Testis (tissue), 3 donors: ENCODE results near the gene PAK1. TPM values are rescaled to one million over a fixed set of nuclear protein-coding genes. Genes with fewer than 3 reads are reported as not detected.
"Not testable (repeated sequence)": the region's sequence is repeated elsewhere in the genome, so short reads cannot be mapped to it uniquely, and the experiment has no call there.

Source experiments
- DNase-seq: peaks from one replicate; pipeline ENCODE4 v3.0.0-alpha.2; 2019
- H3K27ac ChIP-seq, 2 donors: fragments of 200-600 bp; sonication (generic); one replicate each; pipeline ENCODE4 v1.5.1; 2019
- H3K27me3 ChIP-seq: fragments of 200-600 bp; sonication (generic); one replicate; pipeline ENCODE4 v1.5.1; 2019
- H3K36me3 ChIP-seq: fragments of 200-600 bp; sonication (generic); one replicate; pipeline ENCODE4 v1.5.1; 2017; ENCODE audit warnings: low read depth; ENCODE audit errors: missing control alignments
- H3K4me1 ChIP-seq: fragments of 200-600 bp; sonication (generic); one replicate; pipeline ENCODE4 v1.5.1; 2019
- H3K4me3 ChIP-seq, 2 donors: fragments of 200-600 bp; sonication (generic); one replicate each; pipeline ENCODE4 v1.5.1; 2017 to 2019
- H3K9me3 ChIP-seq: fragments of 200-600 bp; sonication (generic); one replicate; pipeline ENCODE4 v1.5.1; 2017
- POLR2A ChIP-seq: fragments of 450-650 bp; IDR thresholded peaks from one replicate; pipeline ENCODE4 v1.6.1; 2017; ENCODE audit warnings: antibody characterized with exemption, mild to moderate bottlenecking, moderate library complexity
- WGBS, 2 donors: methylation state at CpG; one replicate each; pipeline ENCODE4 v1.1.5; 2018; 5-methylcytosine and 5-hydroxymethylcytosine counted together
- intact Hi-C: fragments of 100-400 bp; cut with DNase I; formaldehyde crosslinking; loops from one replicate; pipeline ENCODE4 v1.15.1; 2023; ENCODE audit warnings: low total_unique reads
- polyA plus RNA-seq: library from polyadenylated mRNA; stranded (reverse); fragments of 350-450 nt; fragmentation: Illumina TruSeq; extraction: RNeasy Lipid Tissue Mini Kit (QIAGEN cat#74804); gene quantifications from one replicate; pipeline ENCODE4 v1.2.3, GENCODE V29; 2014; ENCODE audit warnings: low read depth, low replicate concordance; ENCODE audit not compliant: insufficient read depth
- total RNA-seq, 2 donors: library from RNA; depleted of rRNA; stranded (reverse); fragments of >200 nt; gene quantifications; one replicate each; pipeline ENCODE4 v1.2.3, GENCODE V29; 2016
- TF ChIP-seq, protein P1 (sequence below), 3 experiments: fragments of 450-650 bp in 2 of 3; fragments of 200-600 bp in 1 of 3; sonication (generic) in 1 of 3; IDR thresholded peaks; one replicate each; pipeline ENCODE4 v1.5.1; 2016 to 2019; ENCODE audit warnings: antibody characterized with exemption in 3 of 3, mild to moderate bottlenecking in 2 of 3, moderate library complexity in 1 of 3

Gene PAK1
- total and polyA plus RNA-seq, 3 donors from 2014 or later: 60.1 to 80.9 (median 63.2) TPM

- Histone ChIP-seq H3K4me1 (no peaks in the 10 kb centered on the region), H3K9me3 (no peaks in the 10 kb centered on the region), H3K27ac (no peak overlapping the region), H3K36me3 (no peaks in the 10 kb centered on the region), H3K4me3 (peak overlapping the region in 1 of 2 donors; percentile 51), H3K27me3 (no peaks in the 10 kb centered on the region)
- intact Hi-C loops: no loop called here
- TF ChIP-seq, protein P1, sequence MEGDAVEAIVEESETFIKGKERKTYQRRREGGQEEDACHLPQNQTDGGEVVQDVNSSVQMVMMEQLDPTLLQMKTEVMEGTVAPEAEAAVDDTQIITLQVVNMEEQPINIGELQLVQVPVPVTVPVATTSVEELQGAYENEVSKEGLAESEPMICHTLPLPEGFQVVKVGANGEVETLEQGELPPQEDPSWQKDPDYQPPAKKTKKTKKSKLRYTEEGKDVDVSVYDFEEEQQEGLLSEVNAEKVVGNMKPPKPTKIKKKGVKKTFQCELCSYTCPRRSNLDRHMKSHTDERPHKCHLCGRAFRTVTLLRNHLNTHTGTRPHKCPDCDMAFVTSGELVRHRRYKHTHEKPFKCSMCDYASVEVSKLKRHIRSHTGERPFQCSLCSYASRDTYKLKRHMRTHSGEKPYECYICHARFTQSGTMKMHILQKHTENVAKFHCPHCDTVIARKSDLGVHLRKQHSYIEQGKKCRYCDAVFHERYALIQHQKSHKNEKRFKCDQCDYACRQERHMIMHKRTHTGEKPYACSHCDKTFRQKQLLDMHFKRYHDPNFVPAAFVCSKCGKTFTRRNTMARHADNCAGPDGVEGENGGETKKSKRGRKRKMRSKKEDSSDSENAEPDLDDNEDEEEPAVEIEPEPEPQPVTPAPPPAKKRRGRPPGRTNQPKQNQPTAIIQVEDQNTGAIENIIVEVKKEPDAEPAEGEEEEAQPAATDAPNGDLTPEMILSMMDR (IDR thresholded peaks at IDR 0.05): no peak
- TF ChIP-seq POLR2A: no peak
- WGBS, 2 donors: 50 to 51% methylated on average over 5 of the region's 5 CpGs
- no peak for DNase-seq
Observed at GRCh38 chr11:77300695-77301094, 173.2 kb downstream of the PAK1 start.

GRCh38 chr11:77300028-77300427 is 173.9 kb downstream of the PAK1 start:
- H3K4me3 ChIP-seq, DNase-seq, H3K4me1 ChIP-seq, H3K27me3 ChIP-seq, H3K9me3 ChIP-seq, intact Hi-C loops, H3K36me3 ChIP-seq, H3K27ac ChIP-seq: not testable (repeated sequence)
- 61 to 71% methylated on average over 6 of the region's 6 CpGs for WGBS, 2 donors

DNA sequence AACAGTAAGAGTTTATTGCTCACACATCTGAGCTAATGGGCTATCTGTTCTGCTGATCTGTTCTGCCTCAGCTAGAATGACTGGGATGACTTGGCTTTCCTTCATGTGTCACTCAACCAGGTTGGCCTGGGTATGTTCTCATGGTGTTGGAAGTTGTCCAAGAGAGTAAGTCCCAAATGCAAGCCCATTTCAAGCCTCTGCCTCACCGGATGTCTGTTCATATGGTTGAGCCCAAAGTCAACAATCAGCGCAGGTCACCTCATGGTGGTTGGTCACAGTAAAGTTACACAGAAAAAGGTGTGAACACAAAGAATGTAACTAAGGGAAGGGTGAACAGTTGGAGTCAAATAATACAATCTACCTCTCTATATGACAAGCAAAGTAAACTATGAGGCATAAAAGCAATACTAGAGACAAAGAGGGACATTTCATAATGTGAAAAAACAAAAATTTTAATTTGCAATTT is 174.3 kb downstream of the PAK1 start:
- Histone ChIP-seq H3K4me3 (no peak overlapping the region), H3K27ac (no peak overlapping the region), H3K9me3 (no peaks in the 10 kb centered on the region), H3K4me1 (no peaks in the 10 kb centered on the region), H3K27me3 (no peaks in the 10 kb centered on the region), H3K36me3 (no peaks in the 10 kb centered on the region)
- intact Hi-C loops: no loop called here
- TF ChIP-seq, protein P1 (IDR thresholded peaks at IDR 0.05): no peak
- no peak for TF ChIP-seq POLR2A
- no peak for DNase-seq
- 33 to 76% methylated on average over 2 of the region's 2 CpGs for WGBS, 2 donors

DNA sequence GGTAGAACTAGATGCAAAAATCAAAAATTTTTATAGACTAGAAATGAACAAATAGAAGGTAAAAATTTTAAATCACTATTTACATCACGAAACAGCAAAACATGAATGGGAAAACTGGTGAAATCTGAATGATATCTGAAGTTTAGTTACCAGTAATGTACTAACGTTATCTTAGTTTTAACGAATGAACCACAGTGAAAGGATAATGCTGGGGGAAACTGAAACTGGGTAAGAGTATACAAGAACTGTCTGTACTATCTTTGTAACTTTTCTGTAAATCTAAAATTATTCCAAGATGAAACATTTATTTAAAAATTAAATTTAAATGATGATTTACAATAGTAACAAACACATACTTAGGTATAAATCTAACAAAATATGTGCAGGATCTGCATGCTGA is 179.9 kb downstream of the PAK1 start:
- no peaks in the 10 kb centered on the region for H3K27me3 ChIP-seq
- DNase-seq: no peak
- H3K36me3 ChIP-seq: no peaks in the 10 kb centered on the region
- WGBS, 2 donors: 51 to 57% methylated on average over 3 of the region's 3 CpGs
- H3K4me1 ChIP-seq: no peaks in the 10 kb centered on the region
- intact Hi-C loops: no loop called here
- TF ChIP-seq, protein P1 (IDR thresholded peaks at IDR 0.05): no peak
- TF ChIP-seq POLR2A: no peak
- H3K9me3 ChIP-seq: no peaks in the 10 kb centered on the region
- no peak overlapping the region for H3K4me3 ChIP-seq
- H3K27ac ChIP-seq: no peak overlapping the region

DNA sequence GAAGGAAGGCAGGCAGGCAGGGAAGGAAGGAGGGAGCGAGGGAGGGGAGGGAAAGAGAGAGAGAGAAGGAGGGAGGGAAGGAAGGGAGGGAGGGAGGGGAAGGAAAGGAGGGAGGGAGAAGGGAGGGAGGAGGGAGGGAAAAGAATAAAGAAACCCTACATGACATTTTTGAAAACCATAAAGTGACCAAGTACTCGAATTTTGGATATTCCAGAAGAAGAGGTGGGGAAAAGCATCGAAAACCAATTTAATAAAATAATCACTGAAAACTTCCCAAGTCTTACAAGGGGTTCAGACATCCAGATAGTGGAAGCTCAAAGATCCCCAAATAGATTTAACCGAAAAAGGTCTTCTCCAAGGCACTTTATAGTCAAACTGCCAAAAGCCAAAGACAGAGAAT is 184.2 kb downstream of the PAK1 start:
- H3K27me3 ChIP-seq: no peaks in the 10 kb centered on the region
- no peaks in the 10 kb centered on the region for H3K4me1 ChIP-seq
- no peak for TF ChIP-seq POLR2A
- TF ChIP-seq, protein P1 (IDR thresholded peaks at IDR 0.05): no peak
- WGBS, 2 donors: 91 to 92% methylated on average over 4 of the region's 4 CpGs
- no peaks in the 10 kb centered on the region for H3K9me3 ChIP-seq
- intact Hi-C loops: no loop called here
- no peak overlapping the region for H3K4me3 ChIP-seq
- DNase-seq: no peak
- no peak overlapping the region for H3K27ac ChIP-seq
- no peaks in the 10 kb centered on the region for H3K36me3 ChIP-seq
